Measurements from ENCODE around the gene LRRD1.

The LRRD1 gene

GRCh38 chr7:92121681-92122080, 57.3 kb downstream of the LRRD1 start:
- H3K9me3 ChIP-seq (ENCODE audit: control insufficient read depth, insufficient read depth, low read depth, low read length) = no peaks in the 10 kb centered on the region
- CTCF ChIA-PET = interaction anchor here (0.6 kb wide), 1 partner anchor 22 kb away, joined by 4 read pairs; no protein-coding TSS in a partner anchor
- TF ChIP-seq SP7 (tag by site-specific recombination; IDR thresholded peaks at IDR 0.05) = no peak
- TF ChIP-seq ZBTB44 (tag by site-specific recombination; IDR thresholded peaks at IDR 0.05) = no peak
- no peak for TF ChIP-seq ZBTB20 (tag by site-specific recombination; IDR thresholded peaks at IDR 0.05)
- TF ChIP-seq ZNF324 (tag by site-specific recombination; IDR thresholded peaks at IDR 0.05) = no peak
- TF ChIP-seq, protein P1, sequence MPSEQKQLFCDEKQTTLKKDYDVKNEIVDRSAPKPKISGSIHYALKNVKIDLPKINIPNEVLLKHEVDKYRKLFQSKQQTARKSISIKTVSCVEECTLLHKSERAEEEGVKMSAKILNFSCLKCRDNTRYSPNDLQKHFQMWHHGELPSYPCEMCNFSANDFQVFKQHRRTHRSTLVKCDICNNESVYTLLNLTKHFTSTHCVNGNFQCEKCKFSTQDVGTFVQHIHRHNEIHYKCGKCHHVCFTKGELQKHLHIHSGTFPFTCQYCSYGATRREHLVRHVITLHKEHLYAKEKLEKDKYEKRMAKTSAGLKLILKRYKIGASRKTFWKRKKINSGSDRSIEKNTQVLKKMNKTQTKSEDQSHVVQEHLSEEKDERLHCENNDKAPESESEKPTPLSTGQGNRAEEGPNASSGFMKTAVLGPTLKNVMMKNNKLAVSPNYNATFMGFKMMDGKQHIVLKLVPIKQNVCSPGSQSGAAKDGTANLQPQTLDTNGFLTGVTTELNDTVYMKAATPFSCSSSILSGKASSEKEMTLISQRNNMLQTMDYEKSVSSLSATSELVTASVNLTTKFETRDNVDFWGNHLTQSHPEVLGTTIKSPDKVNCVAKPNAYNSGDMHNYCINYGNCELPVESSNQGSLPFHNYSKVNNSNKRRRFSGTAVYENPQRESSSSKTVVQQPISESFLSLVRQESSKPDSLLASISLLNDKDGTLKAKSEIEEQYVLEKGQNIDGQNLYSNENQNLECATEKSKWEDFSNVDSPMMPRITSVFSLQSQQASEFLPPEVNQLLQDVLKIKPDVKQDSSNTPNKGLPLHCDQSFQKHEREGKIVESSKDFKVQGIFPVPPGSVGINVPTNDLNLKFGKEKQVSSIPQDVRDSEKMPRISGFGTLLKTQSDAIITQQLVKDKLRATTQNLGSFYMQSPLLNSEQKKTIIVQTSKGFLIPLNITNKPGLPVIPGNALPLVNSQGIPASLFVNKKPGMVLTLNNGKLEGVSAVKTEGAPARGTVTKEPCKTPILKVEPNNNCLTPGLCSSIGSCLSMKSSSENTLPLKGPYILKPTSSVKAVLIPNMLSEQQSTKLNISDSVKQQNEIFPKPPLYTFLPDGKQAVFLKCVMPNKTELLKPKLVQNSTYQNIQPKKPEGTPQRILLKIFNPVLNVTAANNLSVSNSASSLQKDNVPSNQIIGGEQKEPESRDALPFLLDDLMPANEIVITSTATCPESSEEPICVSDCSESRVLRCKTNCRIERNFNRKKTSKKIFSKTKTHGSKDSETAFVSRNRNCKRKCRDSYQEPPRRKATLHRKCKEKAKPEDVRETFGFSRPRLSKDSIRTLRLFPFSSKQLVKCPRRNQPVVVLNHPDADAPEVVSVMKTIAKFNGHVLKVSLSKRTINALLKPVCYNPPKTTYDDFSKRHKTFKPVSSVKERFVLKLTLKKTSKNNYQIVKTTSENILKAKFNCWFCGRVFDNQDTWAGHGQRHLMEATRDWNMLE (tag by site-specific recombination; conservative IDR thresholded peaks at IDR 0.05; ENCODE audit: low read depth) = no peak
- TF ChIP-seq ZFHX2 (tag by site-specific recombination; conservative IDR thresholded peaks at IDR 0.05) = no peak
- TF ChIP-seq ZNF248 (tag by site-specific recombination; IDR thresholded peaks at IDR 0.05) = no peak
- no peak for TF ChIP-seq ZNF629 (tag by site-specific recombination; IDR thresholded peaks at IDR 0.05)
- no peak for TF ChIP-seq ZNF202 (tag by site-specific recombination; IDR thresholded peaks at IDR 0.05; ENCODE audit: borderline replicate concordance)
- TF ChIP-seq AEBP2 (tag by site-specific recombination; IDR thresholded peaks at IDR 0.05; ENCODE audit: borderline replicate concordance) = no peak
- no peak for TF ChIP-seq ZNF354C (tag by site-specific recombination; IDR thresholded peaks at IDR 0.05; ENCODE audit: borderline replicate concordance, low read depth)
- TF ChIP-seq ZNF292 (tag by site-specific recombination; IDR thresholded peaks at IDR 0.05; ENCODE audit: borderline replicate concordance, low read depth) = no peak
- TF ChIP-seq, protein P2, sequence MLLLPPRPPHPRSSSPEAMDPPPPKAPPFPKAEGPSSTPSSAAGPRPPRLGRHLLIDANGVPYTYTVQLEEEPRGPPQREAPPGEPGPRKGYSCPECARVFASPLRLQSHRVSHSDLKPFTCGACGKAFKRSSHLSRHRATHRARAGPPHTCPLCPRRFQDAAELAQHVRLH (tag by site-specific recombination; IDR thresholded peaks at IDR 0.05) = no peak
- peaks cover 61 to 62% of the 10 kb centered on the region in 2 experiments for H3K36me3 ChIP-seq (ENCODE audit: control insufficient read depth in 2 of 2, insufficient read depth in 1 of 2, low read length in 2 of 2)
- no peak overlapping the region for H3K27ac ChIP-seq (ENCODE audit: extremely low read depth, low read depth, low read length)
- no peaks in the 10 kb centered on the region for H3K4me1 ChIP-seq (ENCODE audit: control insufficient read depth, insufficient read depth, low read length)
- POLR2A ChIA-PET = no interaction called here
- H3K4me3 ChIP-seq (ENCODE audit: low read depth, low read length) = no peak overlapping the region

DNA sequence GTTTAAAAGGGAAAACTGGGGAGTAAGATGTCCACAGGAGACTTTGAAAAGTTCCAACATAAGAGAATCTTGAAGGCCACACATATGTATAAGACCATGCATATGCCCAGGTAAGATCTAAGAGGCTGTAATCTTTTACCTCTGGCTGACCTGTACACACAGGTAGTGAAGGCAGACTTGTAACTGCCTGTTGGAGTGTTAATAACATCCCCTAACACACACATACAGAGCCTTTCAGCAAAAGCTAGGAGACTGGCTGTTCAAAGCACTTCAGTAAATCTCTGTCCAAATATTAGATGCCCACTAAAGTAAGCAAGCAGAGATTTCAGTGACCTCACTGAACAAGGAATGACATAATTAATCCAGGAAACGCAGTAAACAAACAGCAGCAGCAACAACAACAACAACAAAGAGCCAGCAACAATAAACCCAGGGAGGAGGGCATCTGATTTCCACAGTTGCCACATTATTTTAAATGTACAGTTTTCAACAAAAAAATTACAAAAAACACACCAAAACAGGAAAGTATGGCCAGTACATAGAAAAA, 59.7 kb downstream of the LRRD1 start:
- Histone ChIP-seq H3K27ac (ENCODE audit: extremely low read depth, low read depth, low read length) (no peak overlapping the region), H3K9me3 (ENCODE audit: control insufficient read depth, insufficient read depth, low read depth, low read length) (no peaks in the 10 kb centered on the region), H3K4me3 (ENCODE audit: low read depth, low read length) (no peak overlapping the region), H3K4me1 (ENCODE audit: control insufficient read depth, insufficient read depth, low read length) (no peaks in the 10 kb centered on the region), H3K36me3 (ENCODE audit: control insufficient read depth in 2 of 2, insufficient read depth in 1 of 2, low read length in 2 of 2) (peaks cover 52 to 56% of the 10 kb centered on the region in 2 experiments)
- TF ChIP-seq, protein P3, sequence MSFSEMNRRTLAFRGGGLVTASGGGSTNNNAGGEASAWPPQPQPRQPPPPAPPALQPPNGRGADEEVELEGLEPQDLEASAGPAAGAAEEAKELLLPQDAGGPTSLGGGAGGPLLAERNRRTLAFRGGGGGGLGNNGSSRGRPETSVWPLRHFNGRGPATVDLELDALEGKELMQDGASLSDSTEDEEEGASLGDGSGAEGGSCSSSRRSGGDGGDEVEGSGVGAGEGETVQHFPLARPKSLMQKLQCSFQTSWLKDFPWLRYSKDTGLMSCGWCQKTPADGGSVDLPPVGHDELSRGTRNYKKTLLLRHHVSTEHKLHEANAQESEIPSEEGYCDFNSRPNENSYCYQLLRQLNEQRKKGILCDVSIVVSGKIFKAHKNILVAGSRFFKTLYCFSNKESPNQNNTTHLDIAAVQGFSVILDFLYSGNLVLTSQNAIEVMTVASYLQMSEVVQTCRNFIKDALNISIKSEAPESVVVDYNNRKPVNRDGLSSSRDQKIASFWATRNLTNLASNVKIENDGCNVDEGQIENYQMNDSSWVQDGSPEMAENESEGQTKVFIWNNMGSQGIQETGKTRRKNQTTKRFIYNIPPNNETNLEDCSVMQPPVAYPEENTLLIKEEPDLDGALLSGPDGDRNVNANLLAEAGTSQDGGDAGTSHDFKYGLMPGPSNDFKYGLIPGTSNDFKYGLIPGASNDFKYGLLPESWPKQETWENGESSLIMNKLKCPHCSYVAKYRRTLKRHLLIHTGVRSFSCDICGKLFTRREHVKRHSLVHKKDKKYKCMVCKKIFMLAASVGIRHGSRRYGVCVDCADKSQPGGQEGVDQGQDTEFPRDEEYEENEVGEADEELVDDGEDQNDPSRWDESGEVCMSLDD (tag by site-specific recombination; IDR thresholded peaks at IDR 0.05) = no peak
- TF ChIP-seq, protein P4, sequence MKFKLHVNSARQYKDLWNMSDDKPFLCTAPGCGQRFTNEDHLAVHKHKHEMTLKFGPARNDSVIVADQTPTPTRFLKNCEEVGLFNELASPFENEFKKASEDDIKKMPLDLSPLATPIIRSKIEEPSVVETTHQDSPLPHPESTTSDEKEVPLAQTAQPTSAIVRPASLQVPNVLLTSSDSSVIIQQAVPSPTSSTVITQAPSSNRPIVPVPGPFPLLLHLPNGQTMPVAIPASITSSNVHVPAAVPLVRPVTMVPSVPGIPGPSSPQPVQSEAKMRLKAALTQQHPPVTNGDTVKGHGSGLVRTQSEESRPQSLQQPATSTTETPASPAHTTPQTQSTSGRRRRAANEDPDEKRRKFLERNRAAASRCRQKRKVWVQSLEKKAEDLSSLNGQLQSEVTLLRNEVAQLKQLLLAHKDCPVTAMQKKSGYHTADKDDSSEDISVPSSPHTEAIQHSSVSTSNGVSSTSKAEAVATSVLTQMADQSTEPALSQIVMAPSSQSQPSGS (tag by site-specific recombination; IDR thresholded peaks at IDR 0.05; ENCODE audit: low read depth) = peak; percentile 7; the same call in 1 of the 2 replicates
- TF ChIP-seq ZNF404 (tag by site-specific recombination; IDR thresholded peaks at IDR 0.05) = no peak
- no peak for TF ChIP-seq ZNF843 (tag by site-specific recombination; IDR thresholded peaks at IDR 0.05)
- CTCF ChIA-PET = interaction anchor here (0.7 to 1.3 kb wide), 2 partner anchors 13 to 29 kb away, joined by 5 read pairs; no protein-coding TSS in a partner anchor
- POLR2A ChIA-PET = no interaction called here
